Mesenteric fat pad (tissue), 1 donor: ENCODE results near the gene DGAT2L6. TPM values are rescaled to one million over a fixed set of nuclear protein-coding genes. Genes with fewer than 3 reads are reported as not detected.
"Not testable (repeated sequence)": the region's sequence is repeated elsewhere in the genome, so short reads cannot be mapped to it uniquely, and the experiment has no call there.

Experiments
- DNase-seq: peaks from one replicate; pipeline ENCODE4 v3.0.0-alpha.2; 2020; ENCODE audit warnings: low spot score
- total RNA-seq: library from RNA; stranded (reverse); fragmentation: NEBNext Ultra II Directional; extraction: Animal tissue kit (Norgen Biotek cat#: 25700); gene quantifications from one replicate; pipeline ENCODE4 v1.2.1, GENCODE V29; 2021
- donor health status: DM: yes; HTN: yes; CAD: no.

DGAT2L6 gene
- total RNA-seq, 1 donor from 2014 or later = not detected

GRCh38 chrX:70196961-70197720 is 19.9 kb downstream of the DGAT2L6 start:
- DNase-seq = no peak

- no peak for DNase-seq
These were observed 24.4 kb downstream of the DGAT2L6 start for GRCh38 chrX:70201732-70202131.

GRCh38 chrX:70208479-70208878 is 31.2 kb downstream of the DGAT2L6 start:
- no peak for DNase-seq

- not testable (repeated sequence) for DNase-seq
These were observed 32.3 kb downstream of the DGAT2L6 start for GRCh38 chrX:70209570-70209969.

GRCh38 chrX:70219938-70220764 is 42.9 kb downstream of the DGAT2L6 start:
- no peak for DNase-seq

- no peak for DNase-seq
These were observed 48.8 kb downstream of the DGAT2L6 start for GRCh38 chrX:70226048-70226447.

- DNase-seq = no peak
These were observed 49.4 kb downstream of the DGAT2L6 start for GRCh38 chrX:70226687-70227086.

GRCh38 chrX:70231666-70232065 is 54.4 kb downstream of the DGAT2L6 start:
- DNase-seq = no peak

GRCh38 chrX:70234355-70234754 is 57.1 kb downstream of the DGAT2L6 start, which contains the start of gene AWAT1:
TSS of gene AWAT1 (plus strand) at chrX:70234655. CDS start at chrX:70234696, 41 bp downstream.
- DNase-seq = no peak

- no peak for DNase-seq
These were observed 63.5 kb downstream of the DGAT2L6 start for GRCh38 chrX:70240751-70241150.

- no peak for DNase-seq
These were observed 64.2 kb downstream of the DGAT2L6 start for GRCh38 chrX:70241501-70241900.

GRCh38 chrX:70243601-70244000 is 66.3 kb downstream of the DGAT2L6 start:
- DNase-seq = not testable (repeated sequence)

- no peak for DNase-seq
These were observed 67.6 kb downstream of the DGAT2L6 start for GRCh38 chrX:70244881-70245280.

- no peak for DNase-seq
These were observed 70.0 kb downstream of the DGAT2L6 start for GRCh38 chrX:70247252-70247651.

GRCh38 chrX:70252491-70252890 is 75.2 kb downstream of the DGAT2L6 start:
- DNase-seq = no peak

GRCh38 chrX:70253377-70254062 is 76.2 kb downstream of the DGAT2L6 start:
- DNase-seq = no peak

GRCh38 chrX:70254063-70254400 is 76.7 kb downstream of the DGAT2L6 start:
- no peak for DNase-seq

GRCh38 chrX:70254909-70255308 is 77.6 kb downstream of the DGAT2L6 start:
- DNase-seq = no peak
